A549 treated with Hydrocortisone at 1 μM for 4 hours (cell line): ENCODE results near the gene CIDEC. TPM values are rescaled to one million over a fixed set of nuclear protein-coding genes. Genes with fewer than 3 reads are reported as not detected.

ENCODE experiments used
- total RNA-seq: library from RNA; stranded (reverse); fragments of 200-300 nt; extraction: Qiagen RNA extraction; gene quantifications from 5 replicates; pipeline ENCODE4 v1.2.3, GENCODE V29; 2022

The CIDEC gene
- total RNA-seq, result 61.6 to 88.8 TPM (median 71.7 TPM) in 5 replicates

GRCh38 chr3:9879830-9880549 is at the start of gene CIDEC:
CIDEC (minus strand) TSS chr3:9880253; CDS start chr3:9878486, 1,767 bp downstream.

GRCh38 chr3:9916734-9917680 is 37.0 kb upstream of the CIDEC start, which contains the start of gene IL17RC:
IL17RC (plus strand) TSS chr3:9917098; CDS start chr3:9917316, 218 bp downstream.

GRCh38 chr3:9902372-9903237 is 22.6 kb upstream of the CIDEC start, which contains the start of gene IL17RE:
IL17RE (plus strand) TSS chr3:9902848; CDS start chr3:9902933, 85 bp downstream.

GRCh38 chr3:9890249-9891071 is 10.4 kb upstream of the CIDEC start, which contains the start of gene JAGN1:
JAGN1 (plus strand) TSS chr3:9890610; CDS start chr3:9890723, 113 bp downstream.

GRCh38 chr3:9843715-9844438 is 36.2 kb downstream of the CIDEC start, which contains the start of gene RPUSD3:
RPUSD3 (minus strand) TSS chr3:9844008; CDS start chr3:9843990, 18 bp downstream.

Other genes with a start within 250 kb of the CIDEC start
- gene MTMR14, start 230.7 kb downstream of the CIDEC start, total RNA-seq, result 28.6 to 31.2 TPM (median 29.8 TPM) in 5 replicates
- gene CPNE9, start 176.4 kb downstream of the CIDEC start, total RNA-seq, result 0.10 to 0.30 TPM (median 0.18 TPM) in 5 replicates
- 16.3 to 20.4 TPM (median 18.2 TPM) in 5 replicates for gene BRPF1, start 148.5 kb downstream of the CIDEC start, total RNA-seq
- gene OGG1, start 130.3 kb downstream of the CIDEC start, total RNA-seq, result 13.5 to 18.2 TPM (median 16.6 TPM) in 5 replicates
- gene CAMK1, start 110.3 kb downstream of the CIDEC start, total RNA-seq, result 14.6 to 18.4 TPM (median 17.2 TPM) in 5 replicates
- gene TADA3, start 87.8 kb downstream of the CIDEC start, total RNA-seq, result 58.9 to 62.3 TPM (median 60.1 TPM) in 5 replicates
- 152 to 264 TPM (median 157 TPM) in 5 replicates for gene ARPC4, start 87.2 kb downstream of the CIDEC start, total RNA-seq
- 7.1 to 7.8 TPM (median 7.4 TPM) in 5 replicates for gene TTLL3, start 70.0 kb downstream of the CIDEC start, total RNA-seq
- 51.9 to 63.3 TPM (median 60.5 TPM) in 5 replicates for gene RPUSD3, start 36.2 kb downstream of the CIDEC start, total RNA-seq
- 78.5 to 106 TPM (median 99.5 TPM) in 5 replicates for gene JAGN1, start 10.4 kb upstream of the CIDEC start, total RNA-seq
- gene IL17RE, start 22.6 kb upstream of the CIDEC start, total RNA-seq, result 1.4 to 2.3 TPM (median 1.6 TPM) in 5 replicates
- gene IL17RC, start 36.8 kb upstream of the CIDEC start, total RNA-seq, result 27.3 to 35.3 TPM (median 31.1 TPM) in 5 replicates
- gene CRELD1, start 53.6 kb upstream of the CIDEC start, total RNA-seq, result 11.6 to 14.0 TPM (median 13.1 TPM) in 5 replicates
- gene PRRT3, start 72.2 kb upstream of the CIDEC start, total RNA-seq, result 1.4 to 1.9 TPM (median 1.6 TPM) in 5 replicates
- 110 to 145 TPM (median 116 TPM) in 5 replicates for gene EMC3, start 106.6 kb upstream of the CIDEC start, total RNA-seq
- 16.5 to 24.4 TPM (median 18.0 TPM) in 5 replicates for gene FANCD2, start 146.2 kb upstream of the CIDEC start, total RNA-seq
- not detected in 5 replicates for gene FANCD2OS, start 228.0 kb upstream of the CIDEC start, total RNA-seq
- gene BRK1, start 235.4 kb upstream of the CIDEC start, total RNA-seq, result 166 to 178 TPM (median 176 TPM) in 5 replicates